HFF-Myc (cell line): ENCODE data around the gene CKB.

Experiments used
- DNase-seq: peaks from one replicate; pipeline ENCODE4 v3.0.0-alpha.2; 2011; ENCODE audit warnings: low read depth; ENCODE audit errors: extremely low read depth
- H3K4me3 ChIP-seq: replicated peaks from 2 replicates; pipeline ENCODE4 v1.5.1; 2011; ENCODE audit warnings: low read depth, mild to moderate bottlenecking, control low read depth, low read length
- CTCF ChIP-seq: IDR thresholded peaks from 2 replicates; pipeline ENCODE4 v1.5.1; 2012; ENCODE audit warnings: mild to moderate bottlenecking, low read depth, low read length, control low read depth; ENCODE audit errors: missing control alignments

CKB gene

GRCh38 chr14:103536693-103537092 lies 14.1 kb upstream of the CKB start:
- DNase-seq: no peak
- no peak for TF ChIP-seq CTCF
- H3K4me3 ChIP-seq: no peak overlapping the region

GRCh38 chr14:103535891-103536565 lies 13.4 kb upstream of the CKB start:
- H3K4me3 ChIP-seq: no peak overlapping the region
- no peak for TF ChIP-seq CTCF
- no peak for DNase-seq

- TF ChIP-seq CTCF: no peak
- DNase-seq: no peak
- no peak overlapping the region for H3K4me3 ChIP-seq
These were observed 12.7 kb upstream of the CKB start for GRCh38 chr14:103535081-103535890.

GRCh38 chr14:103534576-103535061 lies 12.0 kb upstream of the CKB start:
- no peak for DNase-seq
- no peak overlapping the region for H3K4me3 ChIP-seq
- TF ChIP-seq CTCF: no peak

- no peak for DNase-seq
- no peak for TF ChIP-seq CTCF
- no peak overlapping the region for H3K4me3 ChIP-seq
These were observed 11.5 kb upstream of the CKB start for GRCh38 chr14:103533999-103534575.

GRCh38 chr14:103533137-103533998 lies 10.7 kb upstream of the CKB start:
- H3K4me3 ChIP-seq: no peak overlapping the region
- no peak for DNase-seq
- TF ChIP-seq CTCF: no peak
